HL-60/S4 treated with retinoic acid at 250 ng/mL for 4 days and 3 days (cell line): ENCODE results near the gene OSTN.

Experiments
- in situ Hi-C: fragments of 300-500 bp; cut with MboI; formaldehyde crosslinking; loops from 2 replicates; pipeline ENCODE4 v1.7.0; 2022; ENCODE audit warnings: low sequenced_read_pairs

Gene OSTN

GRCh38 chr3:191306428-191306827 lies 107.4 kb downstream of the OSTN start:
- in situ Hi-C loops = no loop called here

- in situ Hi-C loops = no loop called here
Observed at GRCh38 chr3:191307341-191307740, 108.3 kb downstream of the OSTN start.

- in situ Hi-C loops = no loop called here
Observed at GRCh38 chr3:191313296-191313695, 114.3 kb downstream of the OSTN start.

- in situ Hi-C loops = no loop called here
Observed at GRCh38 chr3:191314109-191314728, 115.2 kb downstream of the OSTN start.
